Measurements from ENCODE around the gene MYO1A. TPM values are rescaled to one million over a fixed set of nuclear protein-coding genes. Genes with fewer than 3 reads are reported as not detected.
"Not testable (repeated sequence)": the region's sequence is repeated elsewhere in the genome, so short reads cannot be mapped to it uniquely, and the experiment has no call there.

Gene MYO1A
- total and polyA plus RNA-seq, 10 of the 15 experiments (the other 5 are each of a cell fraction or from before 2014, with no cell fraction given) = 0.01 to 0.34 (median 0.15) TPM; not detected in 2

GRCh38 chr12:57055824-57056223, 5.9 kb upstream of the MYO1A start:
- Histone ChIP-seq H3K4me3 (no peak overlapping the region), H3K27ac (ENCODE audit: control insufficient read depth, insufficient read depth) (no peak overlapping the region), H3K4me2 (ENCODE audit: control insufficient read depth, insufficient read depth) (no peak overlapping the region), H3K79me2 (ENCODE audit: control insufficient read depth, insufficient read depth, low read length) (no peaks in the 10 kb centered on the region), H3K4me1 (ENCODE audit: control insufficient read depth, insufficient read depth, low read length) (peaks cover 12% of the 10 kb centered on the region), H3K9ac (ENCODE audit: control insufficient read depth, insufficient read depth, low read length) (no peak overlapping the region), H3K27me3 (replicated peaks in 1 of 2; ENCODE audit: control insufficient read depth in 2 of 2, insufficient read depth in 2 of 2, low read length in 1 of 2) (no peaks in the 10 kb centered on the region), H3K36me3 (ENCODE audit: control insufficient read depth in 2 of 2, insufficient read depth in 2 of 2, low read length in 1 of 2) (peaks cover 0 to 17% of the 10 kb centered on the region in 2 experiments; a peak in 3 of 4 replicates), H3K9me3 (replicated peaks; ENCODE audit: control insufficient read depth, insufficient read depth, low read length) (no peaks in the 10 kb centered on the region), H2AFZ (ENCODE audit: control insufficient read depth, low read depth, low read length) (no peak overlapping the region), H4K20me1 (ENCODE audit: control insufficient read depth, insufficient read depth) (no peaks in the 10 kb centered on the region)
- DNase-seq (ENCODE audit: low read depth, low spot score) = no peak
- ChIA-PET POLR2A (interaction anchor here (0.5 kb wide), 1 partner anchor 9 kb away, joined by 4 read pairs; no protein-coding TSS in a partner anchor), RAD21 (ENCODE audit: unreplicated experiment) (no interaction called here), CTCF (interaction anchor here (1.2 to 2.1 kb wide), 3 partner anchors 15 to 56 kb away, joined by 3 to 7 read pairs (median 4); no protein-coding TSS in a partner anchor), SMC1A (ENCODE audit: uncharacterized antibody, unreplicated experiment) (interaction anchor here (0.6 to 1.5 kb wide), 2 partner anchors 21 to 56 kb away, joined by 3 to 5 read pairs; no protein-coding TSS in a partner anchor)
- TF ChIP-seq, protein P1, sequence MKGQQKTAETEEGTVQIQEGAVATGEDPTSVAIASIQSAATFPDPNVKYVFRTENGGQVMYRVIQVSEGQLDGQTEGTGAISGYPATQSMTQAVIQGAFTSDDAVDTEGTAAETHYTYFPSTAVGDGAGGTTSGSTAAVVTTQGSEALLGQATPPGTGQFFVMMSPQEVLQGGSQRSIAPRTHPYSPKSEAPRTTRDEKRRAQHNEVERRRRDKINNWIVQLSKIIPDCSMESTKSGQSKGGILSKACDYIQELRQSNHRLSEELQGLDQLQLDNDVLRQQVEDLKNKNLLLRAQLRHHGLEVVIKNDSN (IDR thresholded peaks at IDR 0.05; ENCODE audit: borderline replicate concordance, extremely low read length, insufficient read depth, low read depth, low read length) = no peak
- TF ChIP-seq SMC3 (IDR thresholded peaks at IDR 0.05; ENCODE audit: borderline replicate concordance, low read length) (no peak), SMARCA5 (IDR thresholded peaks at IDR 0.05) (no peak), NBN (IDR thresholded peaks at IDR 0.05) (no peak)
- TF ChIP-seq, protein P2, sequence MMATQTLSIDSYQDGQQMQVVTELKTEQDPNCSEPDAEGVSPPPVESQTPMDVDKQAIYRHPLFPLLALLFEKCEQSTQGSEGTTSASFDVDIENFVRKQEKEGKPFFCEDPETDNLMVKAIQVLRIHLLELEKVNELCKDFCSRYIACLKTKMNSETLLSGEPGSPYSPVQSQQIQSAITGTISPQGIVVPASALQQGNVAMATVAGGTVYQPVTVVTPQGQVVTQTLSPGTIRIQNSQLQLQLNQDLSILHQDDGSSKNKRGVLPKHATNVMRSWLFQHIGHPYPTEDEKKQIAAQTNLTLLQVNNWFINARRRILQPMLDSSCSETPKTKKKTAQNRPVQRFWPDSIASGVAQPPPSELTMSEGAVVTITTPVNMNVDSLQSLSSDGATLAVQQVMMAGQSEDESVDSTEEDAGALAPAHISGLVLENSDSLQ (IDR thresholded peaks at IDR 0.05) = no peak
- WGBS (ENCODE audit: insufficient coverage, insufficient replicate concordance, low lambda C conversion rate, missing lambda C conversion rate) = 26% methylated on average over 3 of the region's 3 CpGs
- no peak for FAIRE-seq
- intact Hi-C loops (cut with micrococcal nuclease; ENCODE audit: unreplicated experiment) = no loop called here
- in situ Hi-C loops (cut with MboI) = no loop called here
- BruUV-seq (replicated peaks) = no TSS peak
- ATAC-seq = no peak

GRCh38 chr12:57053901-57054300, 4.0 kb upstream of the MYO1A start:
- CTCF ChIA-PET = not testable (repeated sequence)

DNA sequence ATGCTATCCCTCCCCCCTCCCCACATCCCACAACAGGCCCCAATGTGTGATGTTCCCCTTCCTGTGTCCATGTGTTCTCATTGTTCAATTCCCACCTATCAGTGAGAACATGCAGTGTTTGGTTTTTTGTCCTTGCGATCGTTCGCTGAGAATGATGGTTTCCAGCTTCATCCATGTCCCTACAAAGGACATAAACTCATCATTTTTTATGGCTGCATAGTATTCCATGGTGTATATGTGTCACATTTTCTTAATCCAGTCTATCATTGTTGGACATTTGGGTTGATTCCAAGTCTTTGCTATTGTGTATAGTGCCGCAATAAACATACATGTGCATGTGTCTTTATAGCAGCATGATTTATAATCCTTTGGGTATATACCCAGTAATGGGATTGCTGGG, 3.2 kb upstream of the MYO1A start:
- ChIA-PET RAD21 (ENCODE audit: unreplicated experiment) (interaction anchor here (0.6 kb wide), 1 partner anchor 296 kb away, joined by 3 read pairs; no protein-coding TSS in a partner anchor), CTCF (interaction anchor here (1.3 to 2.0 kb wide), 3 partner anchors 8 to 16 kb away, joined by 4 to 5 read pairs (median 5); no protein-coding TSS in a partner anchor)
- intact Hi-C loops (cut with micrococcal nuclease; ENCODE audit: unreplicated experiment); H3K79me2 ChIP-seq (ENCODE audit: control insufficient read depth, insufficient read depth, low read length); H4K20me1 ChIP-seq (ENCODE audit: control insufficient read depth, insufficient read depth); H3K4me1 ChIP-seq (ENCODE audit: control insufficient read depth, insufficient read depth, low read length); in situ Hi-C loops (cut with MboI); H2AFZ ChIP-seq (ENCODE audit: control insufficient read depth, low read depth, low read length); SMC1A ChIA-PET (ENCODE audit: uncharacterized antibody, unreplicated experiment); H3K27me3 ChIP-seq (replicated peaks in 1 of 2; ENCODE audit: control insufficient read depth in 2 of 2, insufficient read depth in 2 of 2, low read length in 1 of 2); BruUV-seq (replicated peaks); H3K9ac ChIP-seq (ENCODE audit: control insufficient read depth, insufficient read depth, low read length); H3K9me3 ChIP-seq (replicated peaks; ENCODE audit: control insufficient read depth, insufficient read depth, low read length); H3K27ac ChIP-seq (ENCODE audit: control insufficient read depth, insufficient read depth); H3K4me3 ChIP-seq; DNase-seq (ENCODE audit: low read depth, low spot score); ATAC-seq; POLR2A ChIA-PET; FAIRE-seq; H3K36me3 ChIP-seq (ENCODE audit: control insufficient read depth in 2 of 2, insufficient read depth in 2 of 2, low read length in 1 of 2); H3K4me2 ChIP-seq (ENCODE audit: control insufficient read depth, insufficient read depth): not testable (repeated sequence)
- WGBS (ENCODE audit: insufficient coverage, insufficient replicate concordance, low lambda C conversion rate, missing lambda C conversion rate) = 97% methylated on average over 4 of the region's 4 CpGs

More at GRCh38 chr12:57053901-57054300, 4.0 kb upstream of the MYO1A start:
- POLR2A ChIA-PET; H3K9ac ChIP-seq (ENCODE audit: control insufficient read depth, insufficient read depth, low read length); FAIRE-seq; H3K27me3 ChIP-seq (replicated peaks in 1 of 2; ENCODE audit: control insufficient read depth in 2 of 2, insufficient read depth in 2 of 2, low read length in 1 of 2); SMC1A ChIA-PET (ENCODE audit: uncharacterized antibody, unreplicated experiment); BruUV-seq (replicated peaks); H3K27ac ChIP-seq (ENCODE audit: control insufficient read depth, insufficient read depth); DNase-seq (ENCODE audit: low read depth, low spot score); ATAC-seq; in situ Hi-C loops (cut with MboI); H3K36me3 ChIP-seq (ENCODE audit: control insufficient read depth in 2 of 2, insufficient read depth in 2 of 2, low read length in 1 of 2); H3K4me3 ChIP-seq; H3K4me2 ChIP-seq (ENCODE audit: control insufficient read depth, insufficient read depth); H2AFZ ChIP-seq (ENCODE audit: control insufficient read depth, low read depth, low read length); intact Hi-C loops (cut with micrococcal nuclease; ENCODE audit: unreplicated experiment); H4K20me1 ChIP-seq (ENCODE audit: control insufficient read depth, insufficient read depth); H3K79me2 ChIP-seq (ENCODE audit: control insufficient read depth, insufficient read depth, low read length); H3K9me3 ChIP-seq (replicated peaks; ENCODE audit: control insufficient read depth, insufficient read depth, low read length); RAD21 ChIA-PET (ENCODE audit: unreplicated experiment): not testable (repeated sequence)
- 90% methylated on average over 4 of the region's 4 CpGs for WGBS (ENCODE audit: insufficient coverage, insufficient replicate concordance, low lambda C conversion rate, missing lambda C conversion rate)
- H3K4me1 ChIP-seq (ENCODE audit: control insufficient read depth, insufficient read depth, low read length) = peaks cover 10% of the 10 kb centered on the region

All from GM12878 (cell line).